Stimulated activated naive CD4-positive, alpha-beta T cell treated with Interleukin-2 at 50 U/mL for 16 hours (primary cell): ENCODE measurements around the gene SEPTIN3.
"Not testable (repeated sequence)": the region's sequence is repeated elsewhere in the genome, so short reads cannot be mapped to it uniquely, and the experiment has no call there.

ENCODE experiments used
- DNase-seq: peaks from one replicate; lab custom pipeline; 2025; lab: John Stamatoyannopoulos, UW

Gene SEPTIN3

DNA sequence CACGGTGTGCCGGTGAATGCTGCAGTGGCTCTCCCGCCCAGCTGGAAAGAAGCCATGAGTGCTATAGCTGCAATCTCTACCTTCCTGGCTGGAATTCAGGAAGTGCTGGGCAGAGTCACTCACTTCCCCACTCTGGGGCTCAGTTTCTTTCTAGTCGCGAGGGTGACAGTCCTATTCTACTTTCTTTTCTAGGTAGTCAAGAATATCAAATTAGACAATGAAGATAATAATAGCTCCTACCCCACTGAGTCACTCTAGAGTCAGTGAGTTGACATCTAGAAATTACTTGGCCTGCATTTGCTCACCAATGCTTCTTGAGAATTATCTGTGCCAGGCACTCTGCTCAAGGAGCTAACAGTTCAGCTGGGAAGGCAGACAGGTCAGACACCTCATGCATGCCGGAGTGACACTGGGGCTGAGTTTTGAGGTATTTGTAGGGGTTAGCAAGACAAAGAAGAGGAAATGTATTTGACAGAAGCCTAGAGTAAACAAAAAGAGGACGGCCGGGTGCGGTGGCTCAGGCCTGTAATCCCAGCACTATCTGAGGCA, 25.5 kb upstream of the SEPTIN3 start:
- no peak for DNase-seq

DNA sequence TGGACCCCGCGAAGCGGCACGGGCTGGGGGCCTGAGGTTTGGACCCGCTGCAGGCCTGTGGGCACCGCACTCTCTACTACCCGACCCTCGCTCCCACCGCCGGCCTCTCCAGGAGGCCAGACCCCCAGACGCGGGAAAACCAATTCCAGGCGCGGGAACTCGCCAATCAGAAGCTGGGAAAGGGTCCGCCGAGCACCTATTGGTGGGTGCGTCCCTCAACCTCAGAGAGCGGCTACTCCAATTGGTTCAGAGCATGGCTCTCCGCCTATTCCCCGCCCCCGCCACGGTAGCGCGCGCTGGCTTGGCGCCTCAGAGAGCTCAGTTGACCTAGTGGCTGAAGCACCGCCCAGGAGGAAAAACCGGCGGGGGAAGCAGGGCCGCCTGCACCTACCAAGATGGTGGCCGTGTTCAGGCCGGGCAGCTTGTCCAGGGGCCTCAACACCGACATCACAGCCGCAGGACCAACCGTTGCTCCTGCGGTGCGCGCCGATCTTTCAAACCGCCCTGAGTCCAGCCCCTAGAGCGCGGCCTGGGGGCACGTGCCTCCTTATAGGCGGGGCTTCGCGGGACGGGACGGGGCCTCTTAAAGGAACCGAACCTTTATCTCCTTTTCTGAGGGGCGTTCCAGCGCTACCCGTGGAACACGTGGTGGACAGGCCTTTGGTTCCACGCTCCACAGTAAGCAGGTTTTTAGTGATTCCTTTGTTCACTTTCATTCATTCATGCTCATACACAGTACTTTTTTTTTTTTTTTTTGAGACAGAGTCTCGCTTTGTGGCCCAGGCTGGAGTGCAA, 22.4 kb upstream of the SEPTIN3 start, which contains the start of gene CENPM:
TSS of gene CENPM (minus strand) at position 524 of the 795 bp plus-strand sequence. CDS start at position 448, 76 bp downstream.
- DNase-seq = peak; percentile 92

DNA sequence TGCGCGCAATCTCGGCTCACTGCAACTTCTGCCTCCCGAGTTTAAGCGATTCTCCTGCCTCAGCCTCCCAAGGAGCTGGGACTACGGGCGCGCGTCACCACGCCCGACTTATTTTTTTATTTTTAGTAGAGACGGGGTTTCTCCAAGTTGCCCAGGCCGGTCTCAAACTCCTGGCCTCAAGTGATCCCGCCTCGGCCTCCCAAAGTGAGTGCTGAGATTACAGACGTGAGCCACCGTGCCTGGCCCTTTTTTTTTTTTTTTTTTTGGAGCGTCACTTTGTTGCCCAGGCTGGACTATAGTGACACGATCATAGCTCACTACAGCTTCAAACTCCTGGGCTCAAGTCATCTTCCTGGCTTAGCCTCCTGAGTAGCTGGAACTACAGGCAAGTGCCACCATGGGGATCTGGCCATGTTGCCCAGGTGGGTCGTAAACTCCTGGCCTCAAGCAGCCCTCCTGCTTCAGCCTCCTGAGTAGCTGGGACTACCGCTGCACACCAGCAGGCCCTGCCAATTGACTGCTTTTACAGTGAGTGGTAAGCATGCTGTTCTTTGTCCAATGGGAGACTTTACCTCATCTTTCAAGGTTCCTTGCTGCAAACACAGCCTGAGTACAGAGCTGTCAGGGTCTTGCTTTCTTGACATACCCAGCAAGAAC, 21.7 kb upstream of the SEPTIN3 start:
- DNase-seq = no peak

DNA sequence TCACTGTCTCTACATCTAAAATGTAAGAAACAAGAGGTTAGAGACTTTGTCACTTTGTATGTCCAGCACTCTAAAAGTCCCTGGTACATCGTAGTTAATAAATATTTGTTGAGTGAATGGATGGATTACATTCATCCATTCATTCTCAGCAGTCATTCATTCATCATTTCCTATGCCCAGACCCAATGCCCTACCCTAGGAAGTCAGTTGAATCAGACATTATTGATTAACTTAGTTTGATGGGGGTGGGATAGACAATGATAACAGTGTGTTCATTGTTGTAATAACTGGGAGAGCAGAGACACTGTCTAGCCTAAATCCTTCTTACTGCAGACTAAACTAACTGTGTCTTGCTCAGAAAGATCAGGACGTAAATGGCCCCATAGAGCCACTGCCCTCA, 21.1 kb upstream of the SEPTIN3 start:
- DNase-seq = no peak

DNA sequence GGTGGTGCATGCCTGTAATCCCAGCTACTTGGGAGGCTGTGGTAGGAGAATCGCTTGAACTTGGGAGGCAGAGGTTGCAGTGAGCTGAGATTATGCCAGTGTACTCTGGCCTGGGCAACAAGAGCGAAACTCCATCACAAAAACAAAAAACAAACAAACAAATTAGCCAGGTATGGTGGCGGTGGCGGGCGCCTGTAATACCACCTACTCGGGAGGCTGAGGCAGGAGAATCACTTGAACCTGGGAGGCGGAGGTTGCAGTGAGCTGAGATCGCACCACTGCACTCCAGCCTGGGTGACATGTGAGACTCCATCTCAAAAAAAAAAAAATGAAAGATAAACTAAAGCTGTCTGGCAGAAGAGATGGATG, 20.3 kb upstream of the SEPTIN3 start:
- DNase-seq = not testable (repeated sequence)

DNA sequence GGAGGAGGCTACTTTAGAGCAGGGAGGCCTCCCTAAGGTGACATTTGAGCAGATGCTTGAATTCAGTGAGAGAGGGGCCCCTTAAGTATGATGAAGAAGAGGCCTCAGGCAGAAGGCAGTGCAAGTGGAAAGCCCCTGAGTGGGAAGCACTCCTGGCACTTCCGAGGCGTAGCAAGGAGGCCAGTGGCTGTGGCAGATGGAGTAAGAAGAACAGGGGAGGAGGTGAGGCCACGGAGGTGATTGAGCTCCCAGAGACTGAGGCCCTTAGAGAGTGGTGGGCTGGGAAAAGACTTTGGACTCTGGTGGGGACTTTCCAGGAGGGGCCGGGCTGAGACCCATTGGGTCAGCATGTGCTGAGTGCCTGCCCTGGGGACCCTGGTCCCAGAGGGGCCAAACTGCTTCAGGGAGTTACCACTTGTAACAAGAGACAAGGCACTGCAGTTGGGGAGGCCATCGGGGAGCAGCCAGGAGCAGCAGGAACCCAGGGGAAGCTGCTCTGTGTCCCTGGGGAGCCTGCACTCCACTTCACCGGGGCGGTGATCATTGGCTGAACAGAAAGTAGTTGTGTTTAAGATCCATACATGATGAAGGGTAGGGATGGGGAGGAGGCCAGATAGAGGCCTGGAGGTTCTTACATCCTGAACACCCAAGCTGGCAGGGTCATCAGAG, 19.8 kb upstream of the SEPTIN3 start:
- no peak for DNase-seq

DNA sequence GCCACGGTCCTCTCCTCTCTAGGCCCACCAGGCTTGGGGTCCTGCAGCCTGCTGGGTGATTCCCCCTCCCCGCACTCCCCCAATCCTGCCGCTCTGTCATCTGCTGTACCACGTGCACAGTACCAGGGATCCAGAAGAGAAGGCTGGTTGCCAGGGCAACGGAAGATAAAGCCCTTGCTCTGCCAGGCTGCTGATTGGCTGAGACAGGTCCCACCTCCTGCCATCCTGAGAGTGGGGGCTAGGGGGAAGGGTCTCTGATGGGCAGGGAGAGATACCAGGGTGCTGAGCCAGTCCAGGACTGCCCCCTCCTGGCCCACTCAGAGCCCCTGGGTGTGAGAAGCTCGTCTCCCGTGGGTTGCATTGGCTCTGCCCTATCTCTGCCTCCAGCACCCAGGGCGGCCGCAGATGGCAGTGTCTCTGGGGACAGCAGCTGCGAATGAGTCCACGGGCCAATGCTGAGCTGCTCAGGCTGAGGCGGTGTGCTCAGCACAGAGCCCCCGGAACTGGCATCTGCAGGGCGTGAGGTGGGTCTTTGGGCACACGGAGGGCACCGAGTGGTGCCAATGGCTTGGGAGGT, 17.3 kb upstream of the SEPTIN3 start, which contains the start of gene SMIM45:
TSS of gene SMIM45 (plus strand) at position 253 of the 577 bp plus-strand sequence.
- DNase-seq = no peak

DNA sequence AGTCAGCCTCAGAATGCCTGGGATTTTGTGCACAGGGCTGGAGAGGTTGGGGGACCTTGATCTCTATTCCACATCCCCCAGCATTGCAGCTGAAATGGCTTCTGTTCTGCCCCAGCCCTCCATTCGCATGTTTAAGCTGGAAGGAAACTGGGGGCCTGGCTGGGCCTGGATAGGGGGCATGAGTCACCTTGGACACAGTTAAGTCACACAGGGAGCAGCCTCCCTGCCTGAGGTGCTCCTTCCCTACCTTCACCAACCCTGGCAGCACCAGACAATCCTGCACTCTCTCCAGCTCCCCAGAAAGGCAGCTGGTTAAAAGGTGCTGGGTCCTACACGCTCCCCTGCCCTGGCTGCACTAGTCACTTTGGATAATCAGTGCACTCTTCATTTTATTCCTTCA, 16.5 kb upstream of the SEPTIN3 start:
- DNase-seq = no peak

DNA sequence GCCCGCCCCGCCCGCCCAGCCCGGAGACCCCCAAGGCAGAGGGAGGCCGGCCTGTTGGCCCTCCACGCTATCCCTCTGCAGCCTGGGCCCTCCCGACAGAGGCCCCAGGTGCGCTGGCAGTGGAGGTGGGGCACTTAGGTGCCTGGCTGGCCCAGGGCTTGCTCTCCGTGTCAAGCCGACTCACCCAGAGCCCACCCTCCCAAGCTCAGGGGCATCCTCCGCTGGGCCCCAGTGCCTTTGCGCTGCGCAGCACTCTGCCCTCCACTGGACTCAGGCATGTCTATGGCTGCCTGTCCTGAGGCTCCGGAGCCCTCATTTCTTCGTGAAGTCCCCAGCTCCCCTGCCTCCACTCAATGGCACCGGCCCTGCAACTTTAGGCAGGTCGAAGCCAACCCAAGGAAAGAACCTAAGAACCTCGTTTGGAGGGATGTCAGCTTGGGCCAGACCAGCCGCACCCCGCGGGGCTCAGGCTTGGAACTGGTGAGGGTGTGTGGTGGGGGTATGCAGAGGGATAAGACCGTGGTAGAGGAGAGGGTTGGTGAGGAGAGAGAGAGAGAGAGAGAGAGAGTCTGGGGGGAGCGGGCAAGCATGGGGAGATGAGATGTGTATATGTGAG, 11.2 kb upstream of the SEPTIN3 start:
- no peak for DNase-seq

DNA sequence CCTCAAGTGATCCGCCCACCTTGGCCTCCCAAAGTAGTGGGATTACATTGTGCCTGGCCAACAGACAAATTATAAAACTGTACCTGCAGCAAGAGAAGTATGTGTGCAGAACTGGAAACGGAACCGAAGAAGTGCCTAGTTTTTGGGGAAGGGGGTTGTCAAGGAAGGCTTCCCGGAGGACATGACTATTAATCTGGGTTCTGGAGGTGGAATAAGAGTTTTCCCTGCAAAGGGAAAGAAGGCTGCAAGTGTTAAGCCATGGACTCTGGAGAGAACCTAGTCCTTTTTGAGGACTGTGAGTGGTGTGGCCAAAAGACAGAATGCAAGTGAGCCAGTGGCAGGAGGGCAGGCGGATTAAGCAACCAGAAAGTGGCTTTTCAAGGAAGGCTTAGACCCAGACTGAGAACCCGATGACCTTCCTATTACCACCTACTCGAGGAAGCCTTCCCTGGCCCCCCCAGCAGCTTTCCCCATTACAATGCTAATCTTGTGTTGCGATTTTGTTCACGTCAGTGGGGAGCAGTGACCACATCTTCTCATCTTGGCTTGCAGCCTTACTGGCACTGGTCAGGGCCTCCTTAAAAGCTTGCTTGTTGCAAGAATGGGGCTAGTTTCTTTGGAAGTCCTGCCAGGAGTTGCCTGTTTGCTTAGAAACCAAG, 5.7 kb upstream of the SEPTIN3 start:
- no peak for DNase-seq

DNA sequence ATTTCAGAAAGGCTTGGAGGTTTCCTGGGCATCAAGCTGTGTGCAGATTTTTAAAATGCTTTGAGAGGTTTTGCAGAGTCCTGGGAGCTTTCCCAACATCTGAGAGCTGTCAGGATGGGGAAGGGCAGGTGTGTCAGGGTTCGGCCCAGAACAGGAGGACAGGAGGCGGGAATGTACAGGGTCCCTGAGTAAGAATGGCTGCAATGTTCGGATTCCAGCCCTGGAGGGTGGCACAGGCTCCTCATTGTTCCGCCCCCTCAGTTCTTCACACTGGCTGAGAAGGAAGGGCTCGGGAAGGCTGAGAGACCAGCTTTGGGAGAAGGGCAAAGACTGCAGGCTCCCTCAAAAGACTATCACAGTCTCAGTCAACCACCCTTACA, 5.1 kb upstream of the SEPTIN3 start:
- no peak for DNase-seq

DNA sequence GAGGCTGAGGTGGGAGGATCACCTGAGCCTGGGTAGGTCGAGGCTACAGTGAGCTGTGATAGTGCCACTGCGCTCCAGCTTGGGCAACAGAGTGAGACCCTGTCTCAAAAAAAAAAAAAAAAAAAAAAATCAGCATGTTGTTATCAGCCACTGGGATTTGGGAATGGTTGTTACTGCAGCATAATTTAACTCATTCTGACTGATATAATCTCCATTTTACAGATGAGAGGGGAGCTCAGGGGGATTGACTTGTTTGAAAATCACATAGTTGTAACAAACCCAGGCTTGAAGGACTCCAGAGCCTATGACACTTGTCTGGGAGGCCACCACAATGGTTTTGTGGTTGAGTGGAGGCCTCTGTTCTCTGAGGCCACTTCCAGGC, 3.0 kb upstream of the SEPTIN3 start:
- DNase-seq = no peak

DNA sequence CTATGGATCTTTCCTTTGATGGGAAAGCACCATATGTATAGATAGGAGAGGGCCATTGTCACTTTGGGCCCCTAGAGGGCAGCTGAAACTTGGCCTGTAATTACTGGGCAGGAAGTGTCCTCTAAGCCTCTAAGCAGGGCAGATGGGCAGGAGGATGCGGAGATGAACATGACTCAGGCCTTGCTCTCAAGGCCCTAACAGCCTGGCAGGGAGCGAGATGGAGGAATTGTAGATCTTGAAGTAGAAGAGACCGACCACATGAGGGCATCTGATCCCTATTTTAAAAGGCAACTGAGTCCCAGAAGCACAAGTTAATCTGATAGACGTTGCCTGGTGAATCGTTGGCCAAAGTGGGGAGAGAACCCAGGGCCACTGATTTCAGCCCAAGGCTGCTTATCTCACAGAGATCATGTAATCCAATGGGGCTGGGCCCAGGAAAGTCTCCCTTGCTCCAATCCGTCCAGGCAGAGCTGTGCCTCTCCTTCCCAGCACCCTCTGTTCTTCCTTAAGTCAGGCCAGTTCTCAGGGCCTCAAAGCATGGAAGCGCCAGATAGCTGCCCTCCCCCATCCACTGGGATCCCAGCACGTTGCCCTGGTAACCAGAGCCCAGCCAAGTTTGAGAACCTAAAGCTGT, 2.5 kb upstream of the SEPTIN3 start:
- no peak for DNase-seq

DNA sequence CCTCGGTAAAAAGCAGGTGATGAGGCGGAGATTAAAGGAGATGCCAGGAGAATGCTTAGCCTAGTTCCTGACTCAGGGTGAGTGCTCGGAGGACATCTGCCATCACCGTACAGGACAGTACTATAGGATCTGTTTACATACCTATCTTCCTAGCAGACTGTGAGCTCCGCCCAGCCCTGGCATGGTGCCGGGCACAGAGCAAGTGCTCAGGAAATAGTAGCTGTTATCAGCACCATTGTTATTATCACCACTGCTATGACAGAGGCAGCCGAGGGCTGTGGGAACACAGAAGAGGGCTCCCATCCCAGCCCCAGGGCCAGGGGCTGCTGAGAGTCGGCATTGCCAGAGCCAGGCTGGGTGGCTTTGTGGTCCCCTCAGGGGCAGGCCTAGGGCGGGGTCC, 642 bp upstream of the SEPTIN3 start:
- DNase-seq = no peak

DNA sequence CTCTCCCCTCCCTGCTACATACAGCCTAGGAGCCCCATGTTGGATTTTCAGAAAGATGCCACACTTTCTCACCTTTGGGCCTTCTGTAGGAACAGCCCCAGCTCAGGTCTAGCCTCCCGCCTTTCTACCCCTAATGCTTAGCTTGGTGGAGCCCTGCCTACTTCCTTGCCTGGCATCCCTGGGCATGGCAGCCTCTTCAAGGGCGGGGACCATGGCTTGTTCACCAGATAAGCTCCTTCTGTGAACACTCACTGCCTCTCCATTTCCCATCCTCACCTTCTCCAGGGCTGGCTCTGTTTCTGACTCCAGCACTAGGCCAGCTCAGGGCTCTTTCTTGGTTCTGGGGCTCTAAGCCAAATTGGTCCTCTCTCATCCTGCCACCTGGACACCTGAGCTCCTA, 1.4 kb downstream of the SEPTIN3 start:
- DNase-seq = no peak

DNA sequence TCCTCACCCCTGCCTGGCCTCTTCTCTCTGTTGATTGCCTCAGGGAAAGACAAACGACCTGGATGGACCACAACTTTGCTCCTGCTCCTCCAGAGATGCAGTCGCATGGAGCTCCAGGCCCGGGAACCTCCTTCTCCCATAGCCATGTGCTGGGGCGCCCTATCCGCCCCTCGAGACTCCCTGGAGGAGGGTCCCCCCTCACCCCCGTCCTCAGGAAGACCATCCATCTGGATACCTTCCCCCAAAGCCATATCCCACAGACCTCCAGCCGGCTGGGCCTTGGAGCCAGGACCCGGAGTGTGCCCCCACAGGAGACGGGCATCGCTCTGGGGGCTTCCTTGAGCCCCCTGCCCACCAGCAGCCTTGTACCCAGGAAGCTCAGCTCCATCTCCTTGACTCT, 2.2 kb downstream of the SEPTIN3 start:
- no peak for DNase-seq

DNA sequence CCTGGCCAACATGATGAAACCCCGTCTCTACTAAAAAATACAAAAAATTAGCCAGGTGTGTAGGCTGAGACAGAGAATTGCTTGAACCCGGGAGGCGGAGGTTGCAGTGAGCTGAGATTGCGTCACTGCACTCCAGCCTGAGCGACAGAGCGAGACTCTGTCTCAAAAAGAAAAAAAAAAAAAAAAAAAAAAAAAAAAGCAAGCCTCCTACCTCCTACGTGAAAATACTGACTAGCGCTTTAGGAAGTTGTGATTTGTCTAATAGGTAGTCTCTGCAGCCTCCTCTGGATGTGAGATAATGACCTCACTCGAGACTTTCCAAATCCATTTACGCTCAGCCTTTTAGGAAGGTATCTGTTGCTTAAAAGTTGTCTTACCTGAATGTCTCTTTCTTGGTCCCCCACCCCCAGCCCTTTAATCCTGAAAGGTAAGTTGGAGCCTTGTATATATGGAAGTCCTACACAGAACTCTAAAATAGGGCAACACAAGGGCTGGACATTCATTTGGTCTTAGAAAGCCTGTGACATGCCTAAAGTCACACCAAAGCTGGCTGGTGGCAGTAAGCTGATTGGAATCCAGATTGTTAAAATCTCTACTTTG, 5.5 kb downstream of the SEPTIN3 start:
- DNase-seq = no peak

DNA sequence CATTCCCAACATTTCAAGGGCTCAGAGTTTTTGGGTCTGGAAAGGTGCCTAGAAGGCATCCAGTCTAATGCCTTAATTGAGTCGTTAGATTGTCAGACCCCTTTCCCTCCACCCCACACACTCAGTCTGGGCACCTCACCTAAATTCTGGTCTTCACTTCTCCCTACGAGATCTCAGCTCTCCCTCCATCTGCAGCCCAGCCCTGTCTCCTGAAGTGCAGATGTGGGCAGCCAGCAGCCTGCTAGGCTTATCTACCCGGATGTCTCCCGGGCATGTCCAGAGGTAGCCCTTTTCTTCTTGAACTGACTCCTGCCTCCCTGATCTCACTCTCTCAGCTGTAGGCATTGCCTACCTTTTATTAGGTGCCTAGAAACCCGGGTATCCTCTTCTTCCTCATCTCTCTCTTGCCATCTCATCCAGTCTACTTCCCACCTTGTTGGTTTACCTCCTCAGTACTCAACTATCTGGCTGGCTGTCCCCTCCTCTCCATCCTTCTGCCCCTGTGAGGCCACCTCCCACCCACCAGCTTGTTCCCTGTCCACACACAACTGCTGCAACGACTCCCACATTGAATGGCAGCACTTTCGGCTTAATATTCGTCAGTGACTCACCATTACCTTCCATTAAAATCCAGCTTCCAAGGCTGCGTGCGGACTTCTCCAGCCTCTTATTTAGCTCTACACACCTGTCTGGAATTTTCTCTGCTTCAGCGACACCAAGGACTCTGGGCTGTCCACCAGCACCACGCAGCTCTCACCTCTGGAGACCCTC, 6.2 kb downstream of the SEPTIN3 start:
- no peak for DNase-seq

DNA sequence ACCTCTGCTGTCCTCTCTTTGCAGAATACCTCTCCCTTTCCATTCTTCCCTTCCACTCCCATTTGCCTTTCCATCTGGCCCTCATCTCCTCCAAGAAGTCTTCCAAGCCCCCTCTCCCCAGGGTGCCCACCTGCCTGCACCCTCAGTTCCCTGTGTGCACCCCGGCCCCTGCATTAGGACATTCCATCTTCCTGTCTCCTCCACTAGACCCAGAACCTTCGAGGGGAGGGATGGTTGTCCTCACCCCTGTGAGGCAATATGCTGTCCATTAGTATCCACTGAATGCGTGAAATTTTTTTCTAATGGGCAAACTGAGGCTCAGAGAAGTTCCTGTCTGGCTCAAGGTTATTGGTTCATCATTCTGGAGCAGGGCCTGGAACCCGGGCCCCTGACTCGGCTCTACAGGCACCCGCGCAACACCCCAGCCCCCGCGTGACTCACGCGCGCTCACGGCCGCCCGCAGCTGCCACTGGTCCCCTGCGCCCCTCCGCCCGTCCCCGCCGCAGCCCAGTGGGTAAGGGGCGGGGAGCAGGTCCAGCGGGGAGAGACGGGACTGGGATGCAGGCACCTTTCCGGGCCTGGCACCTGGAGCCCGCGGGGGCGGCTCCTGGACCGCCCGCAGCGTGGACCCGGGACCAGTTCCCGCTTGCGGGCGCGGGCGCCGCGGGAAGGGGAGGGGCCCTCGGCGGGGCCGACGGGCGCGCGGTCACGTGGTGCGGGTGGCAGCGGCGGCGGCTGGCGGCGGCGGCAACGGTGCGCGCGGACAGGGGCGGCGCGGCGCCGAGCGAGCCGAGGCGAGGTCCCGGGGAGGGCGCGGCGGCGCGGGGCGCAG, 7.0 kb downstream of the SEPTIN3 start:
- DNase-seq = peak; percentile 32
